GM21528 (cell line): ENCODE data around the gene NT5DC1.
A peak's percentile ranks its signal among the peaks of the same experiment; 100 is the strongest.
"Not testable (repeated sequence)": the region's sequence is repeated elsewhere in the genome, so short reads cannot be mapped to it uniquely, and the experiment has no call there.

Source experiments
- ATAC-seq: cut with Tn5 transposase; IDR thresholded peaks from one replicate; pipeline ENCODE4 v1.9.1; 2021; ENCODE audit warnings: mild to moderate bottlenecking, moderate library complexity; ENCODE audit not compliant: unreplicated experiment, low FRiP score

Gene NT5DC1

DNA sequence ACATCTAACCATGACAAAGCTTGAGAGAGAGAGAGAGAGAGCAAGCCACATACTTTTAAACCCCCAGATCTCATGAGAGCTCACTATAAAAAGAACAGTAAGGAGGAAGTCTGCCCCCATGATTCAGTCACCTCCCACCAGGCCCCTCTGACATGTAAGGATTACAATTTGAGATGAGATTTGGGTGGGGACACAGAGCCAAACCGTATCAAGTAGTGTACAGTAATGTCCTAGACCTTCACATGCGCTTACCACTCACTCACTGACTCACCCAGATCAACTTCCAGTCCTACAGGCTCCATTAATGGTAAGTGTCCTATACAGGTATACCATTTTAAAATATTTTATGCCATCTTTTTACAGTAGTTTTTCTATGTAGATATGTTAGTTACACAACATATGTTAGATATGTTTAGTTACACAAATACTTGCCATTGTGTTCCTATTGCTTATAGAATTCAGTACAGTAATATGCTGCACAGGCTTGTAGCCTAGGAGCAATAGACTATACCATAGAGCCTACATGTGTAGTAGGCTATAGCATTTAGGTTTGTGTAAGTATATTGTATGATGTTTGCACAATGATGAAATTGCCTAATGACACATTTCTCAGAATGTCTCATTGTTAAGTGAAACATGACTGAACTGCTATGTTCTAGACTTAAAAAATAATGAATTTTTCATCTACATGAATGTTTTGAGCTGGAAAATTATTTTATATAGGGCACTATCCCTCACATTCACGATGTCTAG lies 167.4 kb downstream of the NT5DC1 start:
- peak; percentile 8 for ATAC-seq

- peak; percentile 86 for ATAC-seq
Observed at GRCh38 chr6:116268589-116269293, 168.1 kb downstream of the NT5DC1 start.

GRCh38 chr6:116271149-116271708 lies 170.6 kb downstream of the NT5DC1 start:
- no peak for ATAC-seq

- no peak for ATAC-seq
Observed at GRCh38 chr6:116277124-116277523, 176.5 kb downstream of the NT5DC1 start.

- ATAC-seq, result no peak
Observed at GRCh38 chr6:116278481-116278829, 177.8 kb downstream of the NT5DC1 start.

DNA sequence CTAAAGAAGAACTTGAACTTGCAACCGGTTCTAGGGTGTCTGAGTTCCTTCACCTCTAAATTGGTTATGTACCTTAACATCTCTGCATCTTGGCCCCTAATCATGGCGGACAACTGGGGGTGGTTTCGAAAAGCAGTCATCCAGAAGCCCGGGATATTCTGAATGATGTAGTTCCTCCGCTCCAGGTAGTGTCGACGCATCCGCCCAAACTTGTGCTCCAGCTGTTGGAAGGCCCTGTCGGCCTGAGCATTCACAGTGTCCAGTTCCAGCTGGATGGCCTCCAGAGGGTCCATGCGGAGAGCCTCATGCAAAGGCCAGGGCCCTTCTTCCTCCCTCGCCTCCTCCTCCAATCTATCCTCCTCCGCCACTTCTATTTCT lies 178.2 kb downstream of the NT5DC1 start:
- peak; percentile 6 for ATAC-seq

DNA sequence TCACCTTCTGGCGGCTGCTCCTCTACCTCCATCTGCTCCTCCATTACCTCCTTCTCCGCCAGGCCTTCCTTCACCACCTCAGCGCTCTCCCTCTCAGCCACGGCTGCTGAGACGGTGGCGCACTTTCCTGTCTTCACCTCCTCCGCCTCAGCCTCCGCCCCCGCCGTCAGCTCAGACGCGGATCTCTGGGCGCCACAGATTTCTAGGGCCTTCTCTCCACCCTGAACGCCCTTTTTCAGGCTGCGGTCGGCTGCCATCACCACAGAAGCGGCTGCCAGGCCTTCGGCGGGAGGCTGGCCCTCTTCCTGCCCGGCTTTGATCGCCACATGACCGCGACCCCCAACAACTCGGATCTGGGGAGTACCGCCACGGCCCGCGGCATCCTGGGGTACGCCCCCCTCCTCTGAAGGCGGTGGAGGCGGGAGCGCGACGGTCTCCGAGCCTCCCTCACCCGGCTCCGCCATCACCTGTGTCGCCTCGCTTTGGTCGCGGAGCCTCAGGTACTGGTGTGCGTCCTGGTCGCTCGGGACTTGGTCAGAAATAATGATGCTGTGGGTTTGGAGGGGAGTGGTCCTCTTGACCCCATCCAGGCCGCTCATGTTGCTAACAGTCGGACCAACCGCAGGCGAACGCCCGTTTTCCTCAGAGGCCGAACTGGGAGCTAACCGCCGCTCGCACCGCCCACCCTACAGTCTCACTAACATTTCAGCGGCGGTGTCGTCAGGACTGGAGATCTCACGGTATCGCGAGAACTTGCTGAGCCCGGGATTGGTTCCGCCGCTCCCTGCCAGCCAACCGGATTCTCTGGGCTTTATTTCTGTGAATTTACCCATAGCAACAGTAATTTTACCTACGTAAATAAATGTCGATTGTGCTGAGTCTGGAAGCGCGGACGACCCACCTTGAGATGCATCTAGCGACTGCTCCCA lies 178.8 kb downstream of the NT5DC1 start, which contains the start of gene TSPYL1:
Gene TSPYL1 (minus strand): TSS at position 699 of the 929 bp plus-strand sequence. CDS start 100 bp downstream, at position 599.
- peak; percentile 97 for ATAC-seq

DNA sequence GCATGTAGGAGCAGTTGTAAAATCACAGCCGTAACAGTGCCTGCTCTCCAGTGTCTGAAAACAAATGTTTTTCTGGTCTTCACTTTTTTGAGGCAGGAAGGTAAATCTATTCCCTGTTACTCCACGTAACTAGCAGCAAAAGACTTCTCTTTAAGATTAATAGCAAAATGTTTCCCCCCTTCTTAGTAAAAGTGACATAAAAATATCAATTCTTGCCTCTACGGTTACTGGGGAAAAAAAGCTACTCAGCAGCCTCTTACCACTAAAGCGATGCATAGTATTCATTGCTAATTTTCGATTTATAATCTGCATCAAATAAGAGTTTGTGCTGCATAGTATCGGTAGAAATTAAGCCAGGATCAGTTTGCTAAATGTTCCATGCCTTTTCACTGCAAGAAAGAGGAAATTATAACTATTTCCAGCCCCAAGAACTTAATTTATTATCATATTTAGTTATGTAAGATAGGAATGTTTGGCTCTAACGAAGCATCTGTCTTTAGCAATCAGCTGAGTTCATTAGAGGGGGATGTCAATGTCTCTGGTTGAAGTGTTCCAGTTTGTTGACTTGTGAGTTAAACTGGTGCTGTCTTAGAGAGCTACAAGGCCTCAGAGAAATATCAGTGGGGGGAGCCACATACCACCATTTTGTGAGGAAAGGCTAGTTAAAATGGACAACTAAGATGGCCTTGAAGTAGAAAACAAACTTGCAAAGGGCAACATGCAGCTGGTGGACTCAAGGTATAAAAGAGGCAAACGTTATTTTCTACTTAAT lies 179.7 kb downstream of the NT5DC1 start:
- no peak for ATAC-seq

DNA sequence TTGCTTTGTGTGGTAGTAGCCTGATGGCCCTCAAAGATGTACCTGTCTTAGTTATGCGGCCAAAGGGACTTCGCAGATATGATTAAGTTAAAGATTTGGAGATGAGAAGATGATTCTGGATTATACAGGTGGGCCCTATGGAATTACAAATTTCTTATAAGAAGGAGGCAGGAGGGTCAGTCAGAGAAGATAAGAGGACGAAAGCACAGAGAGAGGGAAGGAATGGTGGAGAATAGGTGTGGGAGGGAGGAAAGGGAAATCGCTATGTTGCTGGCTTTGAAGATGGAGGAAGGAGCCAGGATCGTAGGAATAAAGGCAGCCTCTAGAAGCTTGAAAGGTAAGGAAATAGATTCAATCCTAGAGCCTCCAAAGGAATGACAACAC lies 180.3 kb downstream of the NT5DC1 start:
- ATAC-seq, result no peak

DNA sequence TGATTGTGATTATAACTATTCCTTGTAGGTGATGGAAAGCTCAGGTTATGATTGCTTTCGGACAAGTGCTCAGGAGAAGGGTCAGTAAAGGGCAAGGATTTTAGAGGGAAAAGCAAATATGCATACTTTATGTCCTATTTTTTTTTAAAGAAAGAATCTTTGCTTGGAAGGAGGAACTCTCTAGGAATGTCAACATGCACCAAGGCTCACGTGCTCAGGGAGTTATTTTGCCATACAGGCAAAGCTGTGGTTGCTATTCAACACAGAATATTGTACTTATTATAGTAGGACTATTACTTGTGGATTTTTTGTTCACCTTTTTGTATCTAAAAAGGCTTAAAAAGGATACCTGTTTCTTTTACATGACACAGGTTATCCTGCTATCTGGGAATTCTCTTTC lies 182.0 kb downstream of the NT5DC1 start:
- ATAC-seq, result no peak

- no peak for ATAC-seq
Observed at GRCh38 chr6:116283191-116283590, 182.5 kb downstream of the NT5DC1 start.

DNA sequence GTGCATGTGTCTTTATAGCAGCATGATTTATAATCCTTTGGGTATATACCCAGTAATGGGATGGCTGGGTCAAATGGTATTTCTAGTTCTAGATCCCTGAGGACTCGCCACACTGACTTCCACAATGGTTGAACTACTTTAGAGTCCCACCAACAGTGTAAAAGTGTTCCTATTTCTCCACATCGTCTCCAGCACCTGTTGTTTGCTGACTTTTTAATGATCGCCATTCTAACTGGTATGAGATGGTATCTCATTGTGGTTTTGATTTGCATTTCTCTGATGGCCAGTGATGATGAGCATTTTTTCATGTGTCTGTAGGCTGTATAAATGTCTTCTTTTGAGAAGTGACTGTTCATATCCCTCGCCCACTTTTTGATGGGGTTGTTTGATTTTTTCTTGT lies 184.3 kb downstream of the NT5DC1 start:
- not testable (repeated sequence) for ATAC-seq

DNA sequence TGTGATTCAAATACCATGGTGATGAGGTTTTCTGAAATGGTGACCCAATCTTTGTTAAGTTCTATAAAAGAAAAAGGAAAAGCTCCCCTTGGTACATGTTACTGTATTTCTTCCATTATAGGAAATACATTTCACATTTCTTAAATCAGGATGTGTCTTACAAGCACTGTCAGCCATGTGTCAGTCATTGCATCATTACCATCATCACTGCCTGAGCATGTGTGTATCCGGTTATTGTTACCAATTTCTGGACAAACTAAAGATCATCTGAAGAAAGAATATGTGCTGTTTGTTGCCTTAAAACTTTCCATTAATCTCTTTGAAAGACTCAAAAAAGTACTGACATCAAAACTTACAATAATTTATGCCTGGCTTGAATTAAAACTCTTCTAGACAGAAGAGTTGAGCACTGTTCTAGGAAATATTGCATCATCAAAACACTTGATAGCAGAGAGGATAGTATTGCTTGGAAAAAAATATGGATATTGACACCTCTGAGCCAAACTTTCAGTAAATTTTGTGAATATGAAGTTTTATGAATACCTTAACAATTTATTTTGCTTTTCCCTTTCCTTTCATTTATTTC lies 186.2 kb downstream of the NT5DC1 start:
- no peak for ATAC-seq

GRCh38 chr6:116287689-116288282 lies 187.1 kb downstream of the NT5DC1 start:
- ATAC-seq, result no peak

- no peak for ATAC-seq
Observed at GRCh38 chr6:116289876-116290275, 189.2 kb downstream of the NT5DC1 start.

DNA sequence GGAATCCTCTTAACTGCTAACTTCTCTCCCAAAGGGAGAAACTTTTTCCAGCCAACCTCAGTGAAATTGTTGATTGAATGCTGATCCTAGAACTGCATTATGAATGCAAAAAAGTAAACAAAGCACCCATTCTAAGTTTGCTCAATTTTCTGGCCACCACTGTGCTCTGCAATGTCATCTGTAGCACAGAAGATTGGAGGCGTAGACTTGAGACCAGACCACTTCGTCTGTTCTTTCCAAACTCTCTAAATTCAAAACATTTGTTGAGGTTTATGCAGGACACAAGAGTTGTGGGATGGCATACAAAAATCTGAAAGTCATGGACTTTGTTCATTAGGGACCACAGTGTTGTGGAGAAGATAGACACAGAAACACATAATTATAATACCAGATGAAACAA lies 190.1 kb downstream of the NT5DC1 start:
- no peak for ATAC-seq

DNA sequence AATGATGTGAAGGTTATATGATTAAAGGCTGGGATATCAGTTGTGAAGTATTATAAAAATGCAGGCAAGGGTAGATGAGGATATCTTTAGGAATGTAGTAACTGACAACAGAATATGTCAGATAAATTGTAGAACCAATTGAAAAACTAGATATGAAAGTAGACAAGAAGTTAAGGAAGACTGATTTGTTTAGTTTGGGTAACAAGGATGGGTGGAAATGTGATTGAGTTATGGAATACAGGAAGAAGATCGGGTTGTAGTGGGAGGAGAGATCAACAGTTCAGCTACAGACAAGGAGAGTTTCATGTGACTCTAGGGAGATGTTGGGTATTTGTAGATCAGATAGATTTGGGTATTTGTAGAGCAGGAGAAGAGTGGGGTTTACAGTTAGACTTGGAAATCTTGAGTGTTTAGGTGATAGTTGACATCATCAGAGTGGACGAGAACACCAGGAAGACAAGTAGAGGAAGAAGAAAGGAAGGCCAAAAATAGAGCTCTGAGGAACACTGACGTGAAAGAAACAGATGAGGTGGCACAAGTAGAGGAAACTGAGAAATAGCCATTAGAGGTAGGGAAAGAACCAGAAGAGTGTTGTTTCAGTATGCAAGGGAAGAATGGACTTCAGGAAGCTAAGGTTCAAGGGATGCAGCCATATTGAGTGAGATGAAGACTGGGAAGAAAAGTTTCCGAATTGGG lies 191.2 kb downstream of the NT5DC1 start:
- ATAC-seq, result no peak

DNA sequence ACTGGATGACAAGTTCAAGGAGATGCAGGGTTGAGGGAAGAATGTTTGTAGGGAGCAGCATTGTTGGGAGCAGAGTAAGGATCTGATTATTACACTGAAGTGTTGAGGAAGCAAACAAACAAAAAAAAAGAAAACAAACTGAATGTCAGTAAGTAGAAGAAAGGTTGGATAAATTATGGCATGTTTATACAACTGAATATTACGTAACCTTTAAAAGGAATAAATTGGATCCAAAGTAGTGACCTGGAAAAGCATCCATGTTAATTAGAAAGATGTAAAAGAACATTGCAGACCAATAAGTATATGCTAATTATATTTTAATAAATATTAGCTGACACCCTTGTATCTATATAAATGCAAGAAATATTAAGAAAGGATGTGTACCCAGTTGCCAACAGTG lies 191.9 kb downstream of the NT5DC1 start:
- ATAC-seq, result no peak

- ATAC-seq, result no peak
Observed at GRCh38 chr6:116298273-116298672, 197.6 kb downstream of the NT5DC1 start.
